ENCODE data around the gene IRF1.
A peak's percentile ranks its signal among the peaks of the same experiment; 100 is the strongest.
"Not testable (repeated sequence)": the region's sequence is repeated elsewhere in the genome, so short reads cannot be mapped to it uniquely, and the experiment has no call there.

IRF1 gene

GRCh38 chr5:132490484-132491367 is at the start of gene IRF1:
Gene IRF1, minus strand, starts transcription at chr5:132490773. Its CDS starts 1,295 bp downstream, at chr5:132489478.
- DNase-seq, result peak; percentile 61

GRCh38 chr5:132540149-132540548 is 49.6 kb upstream of the IRF1 start:
- no peak for DNase-seq

GRCh38 chr5:132539716-132540115 is 49.1 kb upstream of the IRF1 start:
- no peak for DNase-seq

GRCh38 chr5:132530946-132531345 is 40.4 kb upstream of the IRF1 start:
- no peak for DNase-seq

- no peak for DNase-seq
These were observed 38.5 kb upstream of the IRF1 start for GRCh38 chr5:132528866-132529634.

- DNase-seq, result no peak
These were observed 37.4 kb upstream of the IRF1 start for GRCh38 chr5:132528021-132528420.

GRCh38 chr5:132526974-132527564 is 36.5 kb upstream of the IRF1 start:
- DNase-seq, result no peak

GRCh38 chr5:132526290-132526973 is 35.9 kb upstream of the IRF1 start:
- no peak for DNase-seq

GRCh38 chr5:132525299-132525724 is 34.7 kb upstream of the IRF1 start:
- DNase-seq, result no peak

- DNase-seq, result not testable (repeated sequence)
These were observed 34.3 kb upstream of the IRF1 start for GRCh38 chr5:132524877-132525276.

GRCh38 chr5:132522067-132522466 is 31.5 kb upstream of the IRF1 start:
- not testable (repeated sequence) for DNase-seq

GRCh38 chr5:132513618-132514336 is 23.2 kb upstream of the IRF1 start:
- DNase-seq, result not testable (repeated sequence)

GRCh38 chr5:132510076-132510475 is 19.5 kb upstream of the IRF1 start:
- no peak for DNase-seq

GRCh38 chr5:132506094-132506692 is 15.6 kb upstream of the IRF1 start:
- DNase-seq, result peak; percentile 9

- no peak for DNase-seq
These were observed 15.1 kb upstream of the IRF1 start for GRCh38 chr5:132505641-132506040.

- DNase-seq, result no peak
These were observed 14.2 kb upstream of the IRF1 start for GRCh38 chr5:132504746-132505145.

- no peak for DNase-seq
These were observed 12.7 kb upstream of the IRF1 start for GRCh38 chr5:132503244-132503643.

- no peak for DNase-seq
These were observed 11.7 kb upstream of the IRF1 start for GRCh38 chr5:132501961-132502931.

- DNase-seq, result no peak
These were observed 11.0 kb upstream of the IRF1 start for GRCh38 chr5:132501629-132501956.

- no peak for DNase-seq
These were observed 10.5 kb upstream of the IRF1 start for GRCh38 chr5:132500931-132501628.

Measured in NCI-H510A (cell line).